ENCODE data around the gene SH3BGRL.
A peak's percentile ranks its signal among the peaks of the same experiment; 100 is the strongest.

SH3BGRL gene

DNA sequence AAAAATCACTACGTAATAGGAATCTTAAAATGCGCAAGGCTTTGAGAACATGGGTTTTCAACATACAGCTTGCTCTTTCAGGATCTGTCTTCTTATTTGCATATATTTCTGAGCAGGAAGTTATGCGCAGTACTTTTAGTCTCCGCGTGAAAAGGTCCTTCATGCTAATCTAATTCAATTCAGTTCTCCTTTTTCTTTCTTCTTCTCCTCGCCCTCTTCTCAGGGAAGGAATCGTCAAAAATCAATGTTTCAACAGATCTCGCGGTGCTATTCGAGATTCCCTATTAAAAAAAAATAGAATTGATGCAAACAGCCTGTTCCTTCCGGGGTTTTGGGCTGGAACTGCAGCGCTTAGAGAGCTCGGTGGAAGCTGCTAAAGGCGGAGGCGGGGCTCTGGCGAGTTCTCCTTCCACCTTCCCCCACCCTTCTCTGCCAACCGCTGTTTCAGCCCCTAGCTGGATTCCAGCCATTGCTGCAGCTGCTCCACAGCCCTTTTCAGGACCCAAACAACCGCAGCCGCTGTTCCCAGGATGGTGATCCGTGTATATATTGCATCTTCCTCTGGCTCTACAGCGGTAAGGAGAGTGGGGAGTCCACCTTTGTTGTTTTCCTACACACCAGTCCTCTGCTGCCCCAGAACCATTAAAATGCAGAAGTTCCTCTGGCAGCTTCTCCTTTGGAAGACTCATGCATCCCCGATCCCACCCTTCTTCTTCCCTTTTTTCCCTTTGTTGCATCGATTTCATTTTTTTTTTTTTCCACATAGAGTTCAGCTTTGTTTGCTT lies at the start of gene SH3BGRL, which contains the start of gene HMGN5:
Gene SH3BGRL (plus strand): TSS at position 432 of the 785 bp plus-strand sequence. CDS start 99 bp downstream, at position 531.
Gene HMGN5 (minus strand): TSS at position 243 of the 785 bp plus-strand sequence. CDS start 80,364 bp downstream, outside the sequence.
- peak; percentile 75 for DNase-seq (ENCODE audit: low spot score)

DNA sequence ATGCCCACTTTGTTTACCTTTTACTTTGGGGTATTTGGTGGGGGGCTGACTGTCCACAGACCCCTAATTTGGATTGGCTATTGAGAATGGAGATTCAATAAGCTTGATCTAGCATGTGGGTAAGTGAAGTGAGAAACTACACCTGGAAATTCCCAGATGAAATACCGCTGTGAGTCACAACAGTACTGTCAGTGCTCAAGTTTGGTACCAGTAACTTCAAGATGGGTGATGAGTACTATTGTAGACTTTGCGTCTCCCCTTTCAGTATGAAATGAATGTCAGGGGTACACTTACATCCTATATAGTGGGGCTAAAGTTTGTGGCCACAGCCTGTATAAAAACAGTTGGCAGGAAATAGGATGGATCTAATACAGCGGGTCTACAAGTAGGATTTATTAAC lies 33.5 kb upstream of the SH3BGRL start:
- DNase-seq (ENCODE audit: low spot score) = no peak

- DNase-seq (ENCODE audit: low spot score) = peak; percentile 1
These were observed 27.6 kb upstream of the SH3BGRL start for GRCh38 chrX:81174286-81174685.

GRCh38 chrX:81195259-81195658 lies 6.6 kb upstream of the SH3BGRL start:
- no peak for DNase-seq (ENCODE audit: low spot score)

GRCh38 chrX:81195712-81196111 lies 6.2 kb upstream of the SH3BGRL start:
- peak; percentile 40 for DNase-seq (ENCODE audit: low spot score)

- no peak for DNase-seq (ENCODE audit: low spot score)
These were observed 831 bp upstream of the SH3BGRL start for GRCh38 chrX:81201071-81201470.

DNA sequence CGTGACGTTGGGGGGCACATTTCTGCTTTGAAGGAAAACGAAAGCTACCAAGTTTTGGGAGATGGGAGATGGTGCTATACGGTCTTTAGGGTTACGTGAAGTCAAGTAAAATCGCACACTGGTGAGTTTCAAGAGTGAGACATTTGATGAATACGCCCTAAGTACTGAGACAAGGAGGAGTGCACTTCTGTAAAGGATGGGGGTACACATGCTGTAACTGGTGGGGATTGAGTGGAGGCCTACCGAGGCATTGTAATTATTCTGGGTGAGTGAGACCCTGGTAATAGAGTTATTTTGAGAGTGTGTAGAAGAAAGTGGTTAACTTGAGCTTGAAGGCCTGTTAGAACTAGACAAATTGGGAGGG lies 536 bp downstream of the SH3BGRL start:
- no peak for DNase-seq (ENCODE audit: low spot score)

DNA sequence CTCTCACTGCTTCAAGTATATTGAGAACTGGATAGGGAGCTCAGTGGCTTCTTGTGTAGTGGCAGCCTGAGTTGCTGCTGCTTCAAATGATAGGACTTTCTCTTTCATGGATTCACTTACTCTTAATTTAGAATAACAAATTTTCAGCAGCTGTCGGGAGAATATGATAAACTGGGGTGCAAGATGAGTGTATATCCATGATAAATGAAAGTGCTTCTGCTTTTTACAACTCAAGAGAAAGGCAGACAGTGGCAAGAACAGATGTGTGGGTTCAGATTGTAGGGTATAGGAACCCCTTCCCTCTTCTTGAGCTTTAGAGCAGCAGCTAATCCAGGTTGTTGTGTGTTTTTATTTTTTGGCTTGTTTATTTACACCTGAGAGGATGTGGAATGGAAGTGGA lies 1.0 kb downstream of the SH3BGRL start:
- no peak for DNase-seq (ENCODE audit: low spot score)

- no peak for DNase-seq (ENCODE audit: low spot score)
These were observed 3.6 kb downstream of the SH3BGRL start for GRCh38 chrX:81205551-81205950.

- DNase-seq (ENCODE audit: low spot score) = no peak
These were observed 4.6 kb downstream of the SH3BGRL start for GRCh38 chrX:81206476-81206875.

DNA sequence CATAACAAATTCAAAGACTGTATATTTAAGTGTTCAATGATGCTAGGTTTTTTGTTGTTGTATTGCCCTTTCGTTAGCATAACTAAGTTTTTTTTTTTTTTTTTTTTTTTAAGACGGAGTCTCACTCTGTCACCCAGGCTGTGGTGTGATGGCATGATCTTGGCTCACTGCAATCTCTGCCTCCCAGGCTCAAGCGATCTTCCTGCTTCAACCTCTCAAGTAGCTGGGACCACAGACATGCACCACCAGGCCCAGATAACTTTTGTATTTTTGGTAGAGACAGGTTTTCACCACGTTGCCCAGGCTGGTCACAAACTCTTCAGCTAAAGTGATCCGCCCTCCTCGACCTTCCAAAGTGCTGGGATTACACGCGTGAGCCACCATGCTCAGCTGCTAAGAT lies 7.0 kb downstream of the SH3BGRL start:
- no peak for DNase-seq (ENCODE audit: low spot score)

GRCh38 chrX:81215685-81216084 lies 13.8 kb downstream of the SH3BGRL start:
- DNase-seq (ENCODE audit: low spot score) = no peak

DNA sequence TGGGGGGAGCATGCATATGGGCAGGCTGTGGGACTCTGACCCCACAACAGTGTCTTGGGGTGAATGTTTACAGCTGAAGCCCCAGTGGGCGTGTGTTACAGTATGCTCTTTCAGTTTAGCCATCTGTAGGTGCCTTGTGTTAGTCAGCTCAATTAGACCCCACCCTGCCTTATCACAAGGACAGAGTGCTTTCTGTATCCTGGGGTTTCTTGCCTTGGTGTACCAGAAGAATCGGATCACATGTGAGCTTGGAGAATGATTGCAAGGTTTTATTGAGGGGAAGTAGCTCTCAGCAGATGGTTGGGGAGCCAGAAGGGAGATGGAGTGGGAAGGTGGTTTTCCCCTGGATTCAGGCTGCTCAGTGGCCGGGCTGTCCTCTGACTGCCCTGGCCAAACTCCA lies 27.3 kb downstream of the SH3BGRL start:
- DNase-seq (ENCODE audit: low spot score) = no peak

- no peak for DNase-seq (ENCODE audit: low spot score)
These were observed 28.0 kb downstream of the SH3BGRL start for GRCh38 chrX:81229901-81230300.

DNA sequence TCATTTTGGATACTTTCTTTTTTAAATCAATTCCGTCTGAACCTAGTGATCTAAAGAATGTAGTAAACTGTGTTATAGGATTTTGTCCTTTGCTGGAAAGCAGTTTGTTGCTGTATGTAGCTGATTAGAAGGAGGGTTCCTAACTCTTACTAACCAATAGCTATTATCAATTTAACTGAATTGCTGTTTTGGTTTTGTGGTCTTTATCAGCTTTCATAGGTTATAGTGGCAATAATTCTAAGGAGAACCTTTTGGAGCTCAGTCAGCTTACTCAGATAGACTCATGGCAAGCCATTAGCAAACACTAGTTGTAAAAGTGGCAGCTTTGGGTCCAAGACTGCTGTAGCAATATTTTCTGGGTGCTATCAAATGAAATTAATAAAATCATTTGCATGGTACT lies 29.6 kb downstream of the SH3BGRL start:
- no peak for DNase-seq (ENCODE audit: low spot score)

DNA sequence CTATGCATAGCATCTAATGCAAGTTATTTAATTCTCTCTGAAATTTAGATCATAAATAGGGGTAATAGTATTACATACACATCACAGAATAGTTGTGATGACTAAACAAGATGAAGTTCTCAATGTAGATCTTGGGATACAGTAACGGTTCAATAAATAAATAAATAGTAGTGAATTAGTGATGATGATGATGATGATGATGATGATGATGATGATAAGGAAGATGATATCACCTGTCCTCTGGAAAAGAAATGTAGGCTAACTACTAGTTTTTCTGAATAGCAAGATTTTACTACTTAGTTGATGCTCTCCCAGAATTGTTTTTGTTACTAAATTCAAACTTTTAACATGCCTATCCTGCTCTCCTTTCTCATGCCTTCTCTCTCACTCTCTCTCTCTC lies 30.3 kb downstream of the SH3BGRL start:
- DNase-seq (ENCODE audit: low spot score) = no peak

DNA sequence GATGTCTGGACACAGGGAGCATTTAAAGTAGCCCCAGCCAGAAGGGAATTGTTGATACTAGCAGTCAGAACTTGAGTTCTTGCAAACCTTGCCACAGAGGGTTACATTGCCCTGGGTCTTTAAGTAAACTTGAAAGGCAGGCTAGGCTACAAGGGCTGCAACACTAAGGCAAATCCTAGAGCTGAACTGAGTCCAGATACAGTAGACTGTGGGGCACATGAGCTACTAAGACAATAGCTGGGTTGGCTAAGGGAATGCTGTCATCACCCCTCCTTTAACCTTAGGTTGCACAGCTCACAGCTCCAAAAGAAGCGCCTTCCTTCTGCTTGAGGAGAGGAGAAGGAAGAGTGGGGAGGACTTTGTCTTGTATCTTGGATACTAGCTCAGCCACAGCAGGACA lies 35.6 kb downstream of the SH3BGRL start:
- DNase-seq (ENCODE audit: low spot score) = no peak

DNA sequence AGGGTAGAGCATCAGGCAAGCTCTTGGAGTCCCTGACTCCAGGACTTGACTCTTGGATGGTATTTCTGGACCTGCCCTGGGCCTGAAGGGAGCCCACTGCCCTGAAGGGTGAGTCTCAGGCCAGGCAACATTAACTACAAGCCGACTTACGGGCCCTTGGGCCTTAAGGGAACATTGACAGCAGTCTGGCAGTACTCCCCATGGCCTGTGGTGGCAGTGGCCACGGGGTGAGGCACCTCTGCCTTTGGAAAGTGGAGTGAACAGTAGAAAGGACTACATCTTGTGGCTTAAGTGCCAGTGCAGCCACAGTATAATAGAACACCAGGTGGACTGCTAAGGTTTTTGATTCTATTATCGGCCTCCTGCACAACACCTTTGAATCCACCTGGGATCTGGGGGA lies 36.3 kb downstream of the SH3BGRL start:
- no peak for DNase-seq (ENCODE audit: low spot score)

GRCh38 chrX:81240701-81241331 lies 38.9 kb downstream of the SH3BGRL start:
- no peak for DNase-seq (ENCODE audit: low spot score)

DNA sequence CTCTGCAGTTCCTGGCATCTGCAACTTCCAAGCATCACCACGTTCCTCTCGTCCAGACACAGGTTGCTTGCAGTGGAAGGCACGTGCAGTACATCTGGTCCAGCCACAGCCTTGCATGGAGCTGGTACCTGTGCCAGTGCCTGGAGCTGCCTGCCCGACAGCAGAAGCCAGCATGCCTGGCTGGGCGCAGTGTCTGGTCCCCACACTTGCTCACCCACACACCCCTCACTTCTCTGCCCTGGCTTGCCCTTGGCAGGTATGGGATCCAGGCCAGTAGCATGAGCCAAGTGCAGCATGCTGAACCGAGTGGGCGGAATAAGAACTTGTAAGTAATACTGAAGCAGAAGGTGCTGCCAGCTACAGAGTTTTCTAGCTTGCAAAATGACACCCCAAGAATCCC lies 39.9 kb downstream of the SH3BGRL start:
- DNase-seq (ENCODE audit: low spot score) = no peak

DNA sequence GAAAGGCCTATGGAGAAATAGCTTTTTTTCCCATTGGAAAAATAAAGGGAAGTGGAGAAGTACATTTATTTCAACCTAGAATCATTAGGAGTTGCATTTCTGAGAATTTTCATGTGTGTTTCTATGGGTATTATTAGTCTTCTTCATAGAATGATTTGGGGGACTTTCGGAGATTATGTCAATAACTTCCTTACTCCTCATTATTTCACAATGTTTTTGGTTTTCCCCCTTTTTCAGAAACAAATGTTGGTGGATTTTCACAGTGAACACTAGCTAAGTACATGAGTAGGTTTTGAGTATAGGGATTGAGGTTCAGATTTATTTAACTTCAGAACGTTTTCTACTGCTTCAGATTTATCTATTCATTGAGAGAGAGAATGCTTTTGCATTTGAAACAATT lies 54.0 kb downstream of the SH3BGRL start:
- no peak for DNase-seq (ENCODE audit: low spot score)

DNA sequence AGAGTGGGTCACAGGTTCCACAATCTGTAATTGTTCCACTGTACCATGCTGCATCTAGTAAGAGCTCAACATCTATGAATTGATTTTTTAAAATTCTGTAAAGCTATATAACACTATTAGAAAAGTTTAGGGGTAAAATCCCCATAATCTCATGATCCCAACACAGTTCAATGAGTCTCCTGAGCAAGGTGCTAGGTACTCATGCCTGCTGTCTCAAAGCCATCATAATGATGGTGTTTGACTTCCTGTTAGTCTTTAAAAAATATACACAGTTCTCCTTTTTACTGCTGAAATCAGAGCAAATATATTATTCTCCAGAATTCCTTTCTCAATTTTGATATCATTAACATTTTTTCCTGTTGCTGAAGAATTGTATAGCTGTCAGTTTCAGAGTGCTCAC lies 55.9 kb downstream of the SH3BGRL start:
- DNase-seq (ENCODE audit: low spot score) = no peak

GRCh38 chrX:81259020-81259713 lies 57.3 kb downstream of the SH3BGRL start:
- no peak for DNase-seq (ENCODE audit: low spot score)
